NCI-H2081 treated with DMSO at 0.1 percent for 48 hours (cell line): ENCODE results near the gene BBX.

Experiments
- DNase-seq: peaks from one replicate; lab custom pipeline; 2025; lab: John Stamatoyannopoulos, UW

The BBX gene

GRCh38 chr3:107654218-107654617 is 131.5 kb downstream of the BBX start:
- no peak for DNase-seq

GRCh38 chr3:107657971-107658370 is 135.2 kb downstream of the BBX start:
- DNase-seq: no peak

DNA sequence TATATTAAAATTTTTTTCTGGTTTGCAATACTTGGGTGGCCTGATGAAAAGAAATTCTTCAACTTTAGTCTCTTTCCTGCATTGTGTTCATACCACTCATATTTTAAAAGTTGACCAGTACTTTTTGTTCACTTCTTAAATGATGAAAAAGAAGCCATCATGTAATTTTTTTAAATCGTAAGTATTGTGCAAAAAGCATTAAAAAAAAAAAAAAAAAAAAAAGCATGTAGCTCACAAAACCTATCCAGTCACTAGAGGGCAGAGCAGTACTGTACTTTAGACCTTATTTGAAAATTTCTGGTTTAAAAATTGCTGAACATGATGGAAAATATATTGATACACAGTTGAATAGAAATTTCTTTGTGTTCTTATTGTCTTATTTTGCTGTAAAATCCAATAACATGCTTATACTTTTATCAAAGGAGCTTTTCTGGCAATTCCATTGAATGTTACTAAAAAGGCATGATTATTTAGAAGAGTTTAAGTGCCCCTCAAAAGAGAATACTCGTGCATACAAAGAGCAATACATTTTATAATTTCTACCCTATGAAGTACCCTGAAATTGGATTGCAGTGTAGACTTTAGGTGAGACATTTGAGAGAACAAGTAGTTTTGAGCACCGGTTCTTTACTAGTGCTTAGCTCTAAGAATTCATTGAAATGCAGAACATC is 137.7 kb downstream of the BBX start:
- no peak for DNase-seq

DNA sequence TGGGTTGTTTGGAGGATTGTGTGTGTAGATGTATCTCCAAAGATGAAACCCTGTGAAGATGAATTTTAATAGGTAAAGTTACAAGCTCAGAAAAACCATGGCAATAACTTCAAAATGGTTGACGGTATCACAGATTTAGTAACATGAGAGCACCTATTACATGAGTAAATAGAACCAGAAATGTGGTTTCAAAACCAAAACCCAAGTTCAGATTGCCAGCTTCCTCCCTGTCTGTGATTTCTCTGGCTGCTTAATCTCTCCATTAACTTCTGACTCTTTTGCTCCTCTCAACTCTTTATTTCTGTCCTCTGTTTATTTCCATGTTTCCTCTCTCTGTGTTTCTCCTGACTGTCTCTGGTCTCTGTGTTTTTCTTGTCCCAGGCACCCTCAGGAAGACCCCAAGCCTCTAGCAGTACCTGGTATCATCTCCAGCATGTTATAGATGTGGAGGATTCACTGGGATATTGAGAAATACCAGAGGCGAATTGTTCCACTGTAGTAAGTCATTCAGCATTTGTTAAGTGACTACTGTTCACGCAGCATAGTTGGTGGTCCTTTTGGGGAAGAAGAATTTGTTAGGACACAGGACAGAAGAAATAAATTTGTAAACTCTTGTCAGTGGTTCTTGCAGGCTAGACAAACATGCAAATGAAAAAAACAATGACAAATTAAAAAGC is 138.8 kb downstream of the BBX start:
- DNase-seq: no peak

DNA sequence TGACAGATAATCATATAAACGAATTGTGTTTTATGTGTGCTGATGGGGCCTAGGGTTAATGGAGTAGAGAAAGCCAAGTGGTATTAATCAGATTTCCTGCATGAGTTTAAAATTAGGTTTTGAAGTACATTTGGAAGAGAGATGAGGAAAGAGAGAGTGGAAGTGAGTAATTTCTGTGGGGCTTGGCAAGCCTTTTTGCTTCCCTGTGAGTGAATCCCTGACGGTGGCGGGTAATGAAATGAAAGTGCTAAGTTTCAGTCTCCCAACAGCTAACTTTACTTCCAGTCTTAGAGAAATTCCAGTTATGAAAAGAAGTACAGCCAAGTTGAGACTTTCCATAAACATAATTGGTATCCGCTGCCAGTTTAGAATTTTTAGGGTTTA is 139.4 kb downstream of the BBX start:
- DNase-seq: no peak

GRCh38 chr3:107662586-107662985 is 139.8 kb downstream of the BBX start:
- no peak for DNase-seq

- no peak for DNase-seq
These were observed 140.5 kb downstream of the BBX start for GRCh38 chr3:107663266-107663665.

- DNase-seq: no peak
These were observed 141.9 kb downstream of the BBX start for GRCh38 chr3:107664614-107665013.

GRCh38 chr3:107665351-107665750 is 142.6 kb downstream of the BBX start:
- no peak for DNase-seq

DNA sequence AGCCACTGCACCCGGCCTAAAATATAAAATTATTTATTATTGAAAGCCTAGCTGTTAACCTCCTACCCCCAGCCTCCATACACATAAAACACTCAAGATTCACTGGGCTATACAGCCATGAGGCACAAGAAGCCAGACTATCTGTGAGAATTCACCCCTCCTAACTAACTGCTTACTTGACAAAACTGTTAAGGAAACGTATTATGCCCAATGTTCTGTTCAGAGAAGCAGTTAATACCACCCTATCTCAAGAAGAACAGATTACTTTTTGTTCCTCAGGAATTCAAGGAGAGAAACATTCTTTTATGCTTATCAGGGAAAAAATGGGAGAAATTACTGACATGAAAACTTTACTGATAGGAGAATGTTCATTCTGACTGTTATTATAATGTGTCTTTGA is 144.1 kb downstream of the BBX start:
- no peak for DNase-seq

DNA sequence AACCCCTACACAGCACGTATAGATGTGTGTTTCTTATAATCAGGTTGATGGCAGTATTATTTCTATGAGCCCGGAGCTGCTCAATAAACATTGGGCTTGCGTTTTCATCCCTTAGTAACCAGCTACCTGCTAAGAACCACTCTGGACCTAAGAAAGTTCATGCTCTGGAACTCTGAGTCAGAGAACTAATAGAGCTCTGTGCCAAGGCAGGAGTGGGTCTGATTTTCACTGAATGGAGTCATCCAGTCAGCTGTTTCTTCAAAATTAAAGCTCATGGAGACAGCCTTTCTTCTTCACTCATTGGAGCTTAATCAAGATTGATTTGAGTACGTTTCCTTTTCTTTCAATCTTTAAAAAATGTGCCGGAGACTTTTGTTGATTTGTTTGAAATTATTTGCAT is 145.7 kb downstream of the BBX start:
- DNase-seq: no peak

GRCh38 chr3:107668963-107669362 is 146.2 kb downstream of the BBX start:
- DNase-seq: no peak

DNA sequence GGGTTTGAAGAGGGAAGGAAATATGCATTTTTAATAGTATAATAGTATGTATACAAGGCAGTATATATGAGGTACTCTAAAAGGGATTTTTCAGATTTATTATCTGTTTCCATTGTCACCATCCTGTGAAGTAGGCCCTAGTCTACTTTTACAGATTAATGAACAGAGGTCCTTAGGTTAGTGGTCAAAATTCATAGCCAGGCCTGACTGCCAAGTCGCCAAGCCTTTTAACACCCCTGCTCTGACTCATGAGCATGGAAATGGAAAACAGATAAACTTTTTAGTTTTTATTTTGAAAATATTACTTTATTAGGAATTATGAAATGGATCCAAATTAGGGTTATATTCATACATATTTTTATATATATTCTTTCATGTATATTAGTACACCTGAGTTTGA is 146.9 kb downstream of the BBX start:
- DNase-seq: no peak

DNA sequence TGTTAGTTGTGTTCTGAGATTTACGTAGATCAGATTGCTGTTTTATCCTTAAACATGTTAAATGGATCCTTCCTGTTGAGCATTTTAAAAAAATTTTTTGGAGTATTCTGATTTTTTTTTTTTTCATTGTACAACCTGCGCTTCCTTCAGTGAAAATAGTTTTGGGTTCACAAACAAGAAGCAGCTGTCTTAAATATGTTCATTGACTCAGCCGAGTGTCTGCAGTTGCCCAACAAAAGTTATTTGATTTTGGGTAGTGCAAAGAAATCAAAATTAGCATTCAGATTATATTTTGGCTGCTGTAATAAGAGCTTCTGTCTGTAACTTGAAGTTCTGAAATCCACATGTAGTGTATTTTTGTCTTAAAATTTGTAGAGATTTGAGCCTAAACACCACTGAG is 148.2 kb downstream of the BBX start:
- DNase-seq: no peak

- DNase-seq: no peak
These were observed 151.6 kb downstream of the BBX start for GRCh38 chr3:107674371-107674770.

DNA sequence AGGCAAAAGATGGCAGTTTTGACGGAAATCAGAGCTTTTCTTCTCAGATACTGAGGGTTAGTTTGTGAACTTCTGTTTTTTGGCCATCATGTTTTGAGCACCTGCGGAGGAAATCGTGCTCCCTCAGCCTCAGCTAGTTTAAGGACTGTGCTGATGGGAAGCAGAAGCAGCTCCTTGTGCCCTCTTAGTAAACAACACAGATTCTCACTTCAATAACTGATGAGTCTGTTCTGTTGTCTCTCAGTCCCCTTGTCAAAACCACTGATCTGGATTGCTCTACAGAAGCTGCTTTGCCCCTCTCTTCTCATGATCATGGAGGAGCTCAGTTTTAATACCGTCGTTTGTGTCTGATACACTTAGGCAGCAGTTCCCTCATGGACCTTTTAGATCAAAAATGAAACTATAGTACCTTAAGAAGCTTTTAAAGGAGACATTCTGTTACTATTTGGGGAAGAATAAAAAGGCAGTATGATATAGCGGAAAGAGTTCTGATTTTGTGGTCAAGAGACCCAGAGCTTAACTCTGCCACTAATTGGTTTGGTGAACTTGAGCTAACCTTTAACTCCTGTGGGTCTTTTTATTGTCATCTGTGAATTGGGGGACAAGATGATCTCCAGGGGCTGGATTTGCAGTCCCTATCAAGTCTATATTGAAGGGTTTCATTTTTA is 152.6 kb downstream of the BBX start:
- no peak for DNase-seq

DNA sequence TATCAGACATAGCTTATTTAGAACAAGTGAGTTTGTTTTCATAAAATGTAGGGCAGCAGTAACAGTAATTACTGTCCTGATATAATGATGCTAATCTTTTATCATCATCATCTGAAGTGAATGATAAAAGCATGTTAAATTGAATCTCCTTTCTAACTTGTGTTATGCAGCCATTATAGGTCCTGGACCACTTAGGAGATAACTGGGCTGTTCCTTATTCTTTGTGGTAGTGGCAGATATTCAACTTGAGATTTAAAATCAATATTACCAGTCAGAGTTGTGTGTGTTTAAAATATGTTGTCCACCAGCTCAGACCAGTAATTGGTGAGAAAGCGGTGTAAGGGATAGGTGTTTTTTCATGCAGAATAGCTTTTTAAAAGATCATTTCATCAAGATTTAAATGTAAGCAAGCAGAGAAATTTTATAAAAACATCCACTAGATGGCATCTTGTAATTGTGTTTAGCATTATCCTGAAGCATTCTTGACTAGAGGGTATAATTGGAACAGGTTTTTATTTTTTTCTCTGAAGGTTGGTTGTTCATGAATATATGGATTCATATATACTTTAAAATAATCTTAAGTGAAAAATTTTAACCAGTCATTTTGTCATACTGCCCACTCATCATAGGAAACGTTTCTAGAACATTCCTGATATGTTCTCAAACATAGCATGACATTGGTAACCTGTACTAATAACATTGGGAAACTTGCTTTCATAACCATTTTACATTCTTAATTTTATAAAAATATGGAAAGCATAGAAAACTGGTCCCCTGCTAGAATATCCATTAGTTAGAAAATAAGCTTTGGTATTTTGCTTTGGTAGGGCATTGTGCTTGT is 153.9 kb downstream of the BBX start:
- DNase-seq: peak; percentile 27

- no peak for DNase-seq
These were observed 157.2 kb downstream of the BBX start for GRCh38 chr3:107679921-107680320.

DNA sequence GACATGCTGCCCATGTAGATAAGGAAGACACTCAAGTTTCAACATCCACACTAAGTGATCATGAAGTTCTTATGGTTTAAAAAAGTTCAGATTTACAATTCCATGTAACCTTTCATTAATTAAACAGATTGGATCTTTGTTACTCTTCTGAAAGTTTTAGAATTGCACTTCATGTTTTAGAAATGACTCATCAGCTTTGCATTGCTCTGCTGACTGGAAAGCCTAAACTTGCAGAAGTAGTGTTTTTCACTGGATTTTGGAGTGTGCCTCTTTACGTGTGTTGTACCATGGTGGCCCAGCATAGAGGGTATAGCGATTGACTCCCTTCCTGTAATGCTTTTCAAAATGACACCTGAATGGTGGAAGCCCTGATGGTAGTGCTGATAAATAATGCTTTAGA is 157.9 kb downstream of the BBX start:
- DNase-seq: no peak

- DNase-seq: no peak
These were observed 158.6 kb downstream of the BBX start for GRCh38 chr3:107681396-107681795.

- DNase-seq: no peak
These were observed 159.8 kb downstream of the BBX start for GRCh38 chr3:107682580-107682979.

- DNase-seq: no peak
These were observed 160.7 kb downstream of the BBX start for GRCh38 chr3:107683447-107683846.
